ENCODE data around the gene DCAF5.

The DCAF5 gene

GRCh38 chr14:69154779-69155178 is 1.9 kb upstream of the DCAF5 start:
- DNase-seq (ENCODE audit: extremely low spot score), result no peak
- ChIA-PET POLR2A (no interaction called here), CTCF (interaction anchor here (1.2 kb wide), 1 partner anchor 37 kb away, joined by 4 read pairs; the partner anchor contains the start of gene EXD2)

DNA sequence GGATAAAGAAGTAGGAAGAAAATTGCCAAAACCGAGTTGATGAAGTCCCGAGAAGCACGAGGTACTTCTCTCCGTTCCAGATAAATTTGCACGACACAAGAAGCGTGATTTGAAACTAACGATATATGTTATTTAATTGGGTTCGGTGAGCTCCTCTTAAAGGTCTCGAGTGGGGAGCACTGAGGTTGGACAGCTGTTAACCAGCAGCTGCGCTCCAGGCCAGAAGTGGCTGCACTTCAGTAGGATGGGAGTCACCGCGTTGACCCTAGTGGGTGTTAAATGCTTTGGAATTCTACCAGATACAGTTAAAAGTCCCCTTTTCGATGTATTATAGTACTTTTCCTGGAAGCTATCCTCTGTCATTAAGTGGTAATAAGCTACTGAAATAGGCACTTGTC is 953 bp upstream of the DCAF5 start:
- ChIA-PET CTCF (interaction anchor here (1.1 to 1.2 kb wide), 2 partner anchors 19 to 38 kb away, joined by 4 read pairs; partner anchors contain the start of gene EXD2), POLR2A (no interaction called here)
- TF ChIP-seq CTCF (IDR thresholded peaks at IDR 0.05; ENCODE audit: control extremely low read depth, extremely low read depth, low read depth, missing control alignments), result no peak
- no peak for DNase-seq (ENCODE audit: extremely low spot score)

More at GRCh38 chr14:69154779-69155178, 1.9 kb upstream of the DCAF5 start:
- no peak for TF ChIP-seq CTCF (IDR thresholded peaks at IDR 0.05; ENCODE audit: control extremely low read depth, extremely low read depth, low read depth, missing control alignments)

GRCh38 chr14:69153152-69153872 is 393 bp upstream of the DCAF5 start:
- POLR2A ChIA-PET, result interaction anchor here (0.5 to 1.6 kb wide), 2 partner anchors 60 to 244 kb away, joined by 3 to 6 read pairs; partner anchors contain the start of gene ERH
- peak; percentile 98 for DNase-seq (ENCODE audit: extremely low spot score)
- no peak for TF ChIP-seq CTCF (IDR thresholded peaks at IDR 0.05; ENCODE audit: control extremely low read depth, extremely low read depth, low read depth, missing control alignments)
- CTCF ChIA-PET, result interaction anchor here (1.1 to 1.2 kb wide), 2 partner anchors 18 to 39 kb away, joined by 4 read pairs; partner anchors contain the start of gene EXD2

DNA sequence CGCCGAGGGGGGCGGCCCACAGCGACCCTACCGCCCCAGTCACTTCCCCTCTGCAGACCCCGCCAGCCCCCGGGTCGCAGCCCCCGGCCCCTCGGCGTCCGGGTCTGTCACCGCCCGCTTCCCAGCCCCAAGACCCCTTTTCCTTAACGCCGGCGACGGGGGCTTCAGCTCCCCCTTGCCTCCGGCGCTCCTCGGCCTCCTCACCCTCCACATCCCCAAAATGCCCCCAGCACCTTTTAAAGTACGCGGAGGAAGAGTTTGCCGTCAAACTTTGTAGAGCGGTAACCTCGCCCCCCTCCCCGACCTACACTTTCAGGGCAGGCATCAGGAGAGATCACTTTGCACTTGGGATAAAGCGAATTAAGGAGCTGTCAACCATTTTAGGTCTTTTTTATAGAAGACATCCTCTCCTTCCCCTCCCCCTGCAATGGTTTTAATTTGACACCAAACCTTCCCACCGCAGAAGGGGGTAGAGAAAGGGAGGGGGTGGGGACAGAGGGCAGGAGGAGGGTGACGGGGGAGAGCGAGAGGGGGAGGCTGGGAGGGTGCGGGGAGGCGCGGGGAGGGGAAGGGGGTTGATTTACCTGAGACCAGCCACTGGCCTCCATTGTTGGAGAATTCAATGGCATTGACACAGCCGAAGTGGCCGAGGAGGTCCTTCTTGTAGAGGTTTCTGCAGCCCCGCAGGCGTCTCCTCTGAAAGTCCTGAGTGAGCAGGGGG is 578 bp downstream of the DCAF5 start:
- ChIA-PET POLR2A (interaction anchor here (1.6 kb wide), 1 partner anchor 245 kb away, joined by 6 read pairs; the partner anchor contains the start of gene ERH), CTCF (interaction anchor here (0.6 to 3.2 kb wide), 8 partner anchors 9 to 104 kb away, joined by 3 to 21 read pairs (median 6); no protein-coding TSS in a partner anchor)
- TF ChIP-seq CTCF (IDR thresholded peaks at IDR 0.05; ENCODE audit: control extremely low read depth, extremely low read depth, low read depth, missing control alignments), result no peak
- DNase-seq (ENCODE audit: extremely low spot score), result peak; percentile 32

- peak; percentile 64 for TF ChIP-seq CTCF (IDR thresholded peaks at IDR 0.05; ENCODE audit: control extremely low read depth, extremely low read depth, low read depth, missing control alignments)
- CTCF ChIA-PET, result interaction anchor here (0.6 to 3.2 kb wide), 15 partner anchors 9 to 105 kb away, joined by 3 to 21 read pairs (median 4); no protein-coding TSS in a partner anchor
- DNase-seq (ENCODE audit: extremely low spot score), result peak; percentile 90
- POLR2A ChIA-PET, result interaction anchor here (1.6 kb wide), 1 partner anchor 246 kb away, joined by 6 read pairs; the partner anchor contains the start of gene ERH
Observed at GRCh38 chr14:69151458-69152180, 1.3 kb downstream of the DCAF5 start.
